ENCODE measurements around the gene PCDHA13.

PCDHA13 gene

DNA sequence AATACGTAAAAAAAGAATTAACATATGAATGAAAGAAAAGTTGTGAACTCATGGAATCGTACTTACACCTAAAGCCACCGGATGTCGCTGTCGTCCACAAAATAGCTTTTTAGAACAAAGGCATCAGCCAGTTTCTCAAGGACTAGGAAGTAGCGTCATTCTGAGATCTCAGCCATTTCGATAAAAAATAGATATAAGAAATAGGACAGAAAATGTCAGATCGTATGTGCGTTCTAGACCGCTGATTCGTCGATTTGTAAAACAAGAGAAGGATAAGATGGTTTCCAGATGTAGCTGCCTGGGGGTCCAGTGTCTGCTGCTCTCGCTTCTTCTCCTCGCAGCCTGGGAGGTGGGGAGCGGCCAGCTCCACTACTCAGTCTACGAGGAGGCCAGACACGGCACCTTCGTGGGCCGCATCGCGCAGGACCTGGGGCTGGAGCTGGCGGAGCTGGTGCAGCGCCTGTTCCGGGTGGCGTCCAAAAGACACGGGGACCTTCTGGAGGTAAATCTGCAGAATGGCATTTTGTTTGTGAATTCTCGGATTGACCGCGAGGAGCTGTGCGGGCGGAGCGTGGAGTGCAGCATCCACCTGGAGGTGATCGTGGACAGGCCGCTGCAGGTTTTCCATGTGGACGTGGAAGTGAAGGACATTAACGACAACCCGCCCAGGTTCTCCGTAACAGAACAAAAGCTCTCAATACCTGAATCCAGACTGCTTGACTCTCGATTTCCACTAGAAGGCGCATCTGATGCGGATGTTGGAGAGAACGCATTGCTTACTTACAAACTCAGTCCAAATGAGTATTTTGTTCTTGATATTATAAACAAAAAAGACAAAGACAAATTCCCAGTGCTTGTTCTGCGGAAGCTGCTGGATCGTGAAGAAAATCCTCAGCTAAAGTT is 25.9 kb upstream of the PCDHA13 start, which contains the start of gene PCDHA10:
Gene PCDHA10 (plus strand): TSS at position 126 of the 903 bp plus-strand sequence. CDS start 152 bp downstream, at position 278.
- TF ChIP-seq, protein P1, sequence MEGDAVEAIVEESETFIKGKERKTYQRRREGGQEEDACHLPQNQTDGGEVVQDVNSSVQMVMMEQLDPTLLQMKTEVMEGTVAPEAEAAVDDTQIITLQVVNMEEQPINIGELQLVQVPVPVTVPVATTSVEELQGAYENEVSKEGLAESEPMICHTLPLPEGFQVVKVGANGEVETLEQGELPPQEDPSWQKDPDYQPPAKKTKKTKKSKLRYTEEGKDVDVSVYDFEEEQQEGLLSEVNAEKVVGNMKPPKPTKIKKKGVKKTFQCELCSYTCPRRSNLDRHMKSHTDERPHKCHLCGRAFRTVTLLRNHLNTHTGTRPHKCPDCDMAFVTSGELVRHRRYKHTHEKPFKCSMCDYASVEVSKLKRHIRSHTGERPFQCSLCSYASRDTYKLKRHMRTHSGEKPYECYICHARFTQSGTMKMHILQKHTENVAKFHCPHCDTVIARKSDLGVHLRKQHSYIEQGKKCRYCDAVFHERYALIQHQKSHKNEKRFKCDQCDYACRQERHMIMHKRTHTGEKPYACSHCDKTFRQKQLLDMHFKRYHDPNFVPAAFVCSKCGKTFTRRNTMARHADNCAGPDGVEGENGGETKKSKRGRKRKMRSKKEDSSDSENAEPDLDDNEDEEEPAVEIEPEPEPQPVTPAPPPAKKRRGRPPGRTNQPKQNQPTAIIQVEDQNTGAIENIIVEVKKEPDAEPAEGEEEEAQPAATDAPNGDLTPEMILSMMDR (IDR thresholded peaks at IDR 0.05; ENCODE audit: poor library complexity, severe bottlenecking) = no peak

DNA sequence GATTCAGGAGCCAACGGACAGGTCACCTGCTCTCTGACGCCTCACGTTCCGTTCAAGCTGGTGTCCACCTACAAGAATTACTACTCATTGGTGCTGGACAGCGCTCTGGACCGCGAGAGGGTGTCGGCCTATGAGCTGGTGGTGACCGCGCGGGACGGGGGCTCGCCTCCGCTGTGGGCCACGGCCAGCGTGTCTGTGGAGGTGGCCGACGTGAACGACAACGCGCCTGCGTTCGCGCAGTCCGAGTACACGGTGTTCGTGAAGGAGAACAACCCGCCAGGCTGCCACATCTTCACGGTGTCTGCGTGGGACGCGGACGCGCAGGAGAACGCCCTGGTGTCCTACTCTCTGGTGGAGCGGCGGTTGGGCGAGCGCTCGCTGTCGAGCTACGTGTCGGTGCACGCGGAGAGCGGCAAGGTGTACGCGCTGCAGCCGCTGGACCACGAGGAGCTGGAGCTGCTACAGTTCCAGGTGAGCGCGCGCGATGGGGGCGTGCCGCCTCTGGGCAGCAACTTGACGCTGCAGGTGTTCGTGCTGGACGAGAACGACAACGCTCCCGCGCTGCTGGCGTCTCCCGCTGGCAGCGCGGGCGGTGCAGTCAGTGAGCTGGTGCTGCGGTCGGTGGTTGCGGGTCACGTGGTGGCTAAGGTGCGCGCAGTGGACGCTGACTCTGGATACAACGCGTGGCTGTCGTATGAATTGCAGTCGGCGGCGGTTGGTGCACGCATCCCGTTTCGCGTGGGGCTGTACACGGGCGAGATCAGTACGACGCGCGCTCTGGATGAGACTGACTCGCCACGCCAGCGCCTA is 24.5 kb upstream of the PCDHA13 start:
- TF ChIP-seq, protein P1 (IDR thresholded peaks at IDR 0.05; ENCODE audit: poor library complexity, severe bottlenecking) = no peak
- ATAC-seq (ENCODE audit: low read depth) = no peak

More for the DNA sequence above, 25.9 kb upstream of the PCDHA13 start, which contains the start of gene PCDHA10:
- Histone ChIP-seq H3K27ac (ENCODE audit: poor library complexity, severe bottlenecking) (no peak within 1 kb of the TSS), H3K27me3 (ENCODE audit: insufficient read depth, poor library complexity, severe bottlenecking) (peaks cover 17% of the 10 kb centered on the region), H3K4me1 (ENCODE audit: insufficient read depth, poor library complexity, severe bottlenecking) (no peaks in the 10 kb centered on the region), H3K9me3 (ENCODE audit: severe bottlenecking) (no peaks in the 10 kb centered on the region), H3K36me3 (ENCODE audit: low read depth) (no peaks in the 10 kb centered on the region), H3K4me3 (ENCODE audit: severe bottlenecking) (no peak within 1 kb of the TSS)
- DNase-seq (ENCODE audit: low spot score) = no peak
- no peak for ATAC-seq (ENCODE audit: low read depth)

DNA sequence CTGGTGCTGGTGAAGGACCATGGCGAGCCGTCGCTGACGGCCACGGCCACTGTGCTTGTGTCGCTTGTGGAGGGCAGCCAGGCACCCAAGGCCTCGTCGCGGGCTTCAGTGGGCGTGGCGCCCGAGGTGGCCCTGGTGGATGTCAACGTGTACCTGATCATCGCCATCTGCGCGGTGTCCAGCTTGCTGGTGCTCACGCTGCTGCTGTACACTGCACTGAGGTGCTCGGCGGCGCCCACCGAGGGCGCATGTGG is 24.0 kb upstream of the PCDHA13 start:
- Histone ChIP-seq H3K27me3 (ENCODE audit: insufficient read depth, poor library complexity, severe bottlenecking) (peaks cover 36% of the 10 kb centered on the region), H3K36me3 (ENCODE audit: low read depth) (no peaks in the 10 kb centered on the region), H3K4me1 (ENCODE audit: insufficient read depth, poor library complexity, severe bottlenecking) (no peaks in the 10 kb centered on the region), H3K27ac (ENCODE audit: poor library complexity, severe bottlenecking) (no peak overlapping the region), H3K4me3 (ENCODE audit: severe bottlenecking) (no peak overlapping the region), H3K9me3 (ENCODE audit: severe bottlenecking) (peaks cover 12% of the 10 kb centered on the region)
- ATAC-seq (ENCODE audit: low read depth) (no peak), DNase-seq (ENCODE audit: low spot score) (no peak)
- TF ChIP-seq, protein P1 (IDR thresholded peaks at IDR 0.05; ENCODE audit: poor library complexity, severe bottlenecking) = no peak

More for the DNA sequence above, 24.5 kb upstream of the PCDHA13 start:
- no peaks in the 10 kb centered on the region for H3K4me1 ChIP-seq (ENCODE audit: insufficient read depth, poor library complexity, severe bottlenecking)
- no peak overlapping the region for H3K4me3 ChIP-seq (ENCODE audit: severe bottlenecking)
- peaks cover 31% of the 10 kb centered on the region for H3K27me3 ChIP-seq (ENCODE audit: insufficient read depth, poor library complexity, severe bottlenecking)
- no peak overlapping the region for H3K27ac ChIP-seq (ENCODE audit: poor library complexity, severe bottlenecking)
- H3K36me3 ChIP-seq (ENCODE audit: low read depth) = no peaks in the 10 kb centered on the region
- peaks cover 7% of the 10 kb centered on the region for H3K9me3 ChIP-seq (ENCODE audit: severe bottlenecking)
- DNase-seq (ENCODE audit: low spot score) = no peak

DNA sequence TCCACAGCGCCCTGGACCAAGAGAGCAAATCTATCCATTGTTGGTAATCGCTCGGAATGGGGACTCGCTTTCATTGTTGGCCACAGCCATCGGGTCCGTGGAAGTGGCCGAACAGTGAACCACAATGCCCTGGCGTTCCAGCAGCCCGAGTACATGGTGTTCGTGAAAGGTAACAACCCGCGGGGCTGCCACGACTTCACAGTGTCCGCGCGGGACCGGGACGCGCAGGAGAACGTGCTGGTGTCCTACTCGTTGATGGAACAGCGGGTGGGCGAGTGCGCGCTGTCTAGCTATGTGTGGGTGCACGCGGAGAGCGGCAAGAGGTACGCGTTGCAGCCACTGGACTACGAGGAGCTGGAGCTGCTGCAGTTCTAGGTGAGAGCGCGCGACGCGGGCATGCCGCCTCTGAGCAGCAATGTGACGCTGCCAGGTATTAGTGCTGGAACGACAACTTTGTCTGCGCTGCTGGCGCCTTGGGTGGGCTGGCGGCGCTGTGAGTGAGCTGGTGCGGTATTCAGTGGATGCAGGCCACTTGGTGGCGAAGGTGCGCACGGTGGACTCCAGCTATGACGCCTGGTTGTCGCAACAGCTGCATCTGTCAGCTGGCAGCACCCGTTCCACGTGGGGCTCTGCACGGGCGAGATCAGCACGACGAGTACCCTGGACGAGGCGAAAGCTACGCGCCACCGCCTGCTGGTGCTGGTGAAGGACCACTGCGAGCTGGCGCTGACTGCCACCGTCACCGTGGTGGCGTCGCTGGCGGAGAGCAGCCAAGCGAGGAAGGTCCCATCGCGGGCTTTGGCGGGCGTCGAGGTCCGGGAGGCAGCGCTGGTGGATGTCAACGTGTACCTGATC is 19.3 kb upstream of the PCDHA13 start:
- H3K27ac ChIP-seq (ENCODE audit: poor library complexity, severe bottlenecking) = no peak overlapping the region
- DNase-seq (ENCODE audit: low spot score) (no peak), ATAC-seq (ENCODE audit: low read depth) (no peak)
- H3K4me3 ChIP-seq (ENCODE audit: severe bottlenecking) = no peak overlapping the region
- no peaks in the 10 kb centered on the region for H3K36me3 ChIP-seq (ENCODE audit: low read depth)
- TF ChIP-seq, protein P1 (IDR thresholded peaks at IDR 0.05; ENCODE audit: poor library complexity, severe bottlenecking) = no peak
- peaks cover 82% of the 10 kb centered on the region for H3K27me3 ChIP-seq (ENCODE audit: insufficient read depth, poor library complexity, severe bottlenecking)
- H3K9me3 ChIP-seq (ENCODE audit: severe bottlenecking) = peaks cover 13% of the 10 kb centered on the region
- no peaks in the 10 kb centered on the region for H3K4me1 ChIP-seq (ENCODE audit: insufficient read depth, poor library complexity, severe bottlenecking)
